ENCODE measurements around the gene SPATA3.

DNA sequence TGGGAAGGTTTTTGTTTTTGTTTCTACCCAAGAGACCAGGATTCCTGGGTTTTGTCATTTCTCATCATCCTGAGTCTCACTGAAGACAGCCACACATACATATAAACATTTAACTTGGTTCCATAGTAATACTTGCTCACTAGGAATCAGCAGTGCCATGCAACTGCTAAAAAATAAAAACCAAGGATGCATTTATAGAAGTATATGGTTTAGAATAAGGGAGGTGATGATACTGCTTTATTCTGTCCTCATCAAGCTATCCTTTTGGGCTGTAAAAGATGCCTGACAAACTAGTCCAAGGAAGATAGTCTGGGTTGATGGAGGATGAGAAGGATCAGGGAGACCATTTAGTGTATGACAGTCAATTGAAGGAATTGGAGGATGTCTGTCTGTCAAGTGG is 740 bp downstream of the SPATA3 start:
- TF ChIP-seq, protein P1, sequence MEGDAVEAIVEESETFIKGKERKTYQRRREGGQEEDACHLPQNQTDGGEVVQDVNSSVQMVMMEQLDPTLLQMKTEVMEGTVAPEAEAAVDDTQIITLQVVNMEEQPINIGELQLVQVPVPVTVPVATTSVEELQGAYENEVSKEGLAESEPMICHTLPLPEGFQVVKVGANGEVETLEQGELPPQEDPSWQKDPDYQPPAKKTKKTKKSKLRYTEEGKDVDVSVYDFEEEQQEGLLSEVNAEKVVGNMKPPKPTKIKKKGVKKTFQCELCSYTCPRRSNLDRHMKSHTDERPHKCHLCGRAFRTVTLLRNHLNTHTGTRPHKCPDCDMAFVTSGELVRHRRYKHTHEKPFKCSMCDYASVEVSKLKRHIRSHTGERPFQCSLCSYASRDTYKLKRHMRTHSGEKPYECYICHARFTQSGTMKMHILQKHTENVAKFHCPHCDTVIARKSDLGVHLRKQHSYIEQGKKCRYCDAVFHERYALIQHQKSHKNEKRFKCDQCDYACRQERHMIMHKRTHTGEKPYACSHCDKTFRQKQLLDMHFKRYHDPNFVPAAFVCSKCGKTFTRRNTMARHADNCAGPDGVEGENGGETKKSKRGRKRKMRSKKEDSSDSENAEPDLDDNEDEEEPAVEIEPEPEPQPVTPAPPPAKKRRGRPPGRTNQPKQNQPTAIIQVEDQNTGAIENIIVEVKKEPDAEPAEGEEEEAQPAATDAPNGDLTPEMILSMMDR (IDR thresholded peaks at IDR 0.05 in 4 of 5, conservative IDR thresholded peaks at IDR 0.05 in 1 of 5), result no peak
- no peak for TF ChIP-seq POLR2A (IDR thresholded peaks at IDR 0.05)

Measured in gastrocnemius medialis (tissue), 4 donors.